Ascending aorta (tissue), 2 donors: ENCODE results near the gene OLFM2. TPM values are rescaled to one million over a fixed set of nuclear protein-coding genes. Genes with fewer than 3 reads are reported as not detected.
A peak's percentile ranks its signal among the peaks of the same experiment; 100 is the strongest.

Source experiments
- DNase-seq, 2 donors: peaks; one replicate each; pipeline ENCODE4 v3.0.0-alpha.2; 2019; ENCODE audit warnings: low spot score in 2 of 2
- H3K27ac ChIP-seq, 2 donors: fragments of 200-600 bp; sonication (generic); one replicate each; pipeline ENCODE4 v1.5.1; 2016 to 2017; ENCODE audit warnings: mild to moderate bottlenecking in 1 of 2
- H3K27me3 ChIP-seq: fragments of 200-600 bp; sonication (generic); one replicate; pipeline ENCODE4 v1.5.1; 2017
- H3K36me3 ChIP-seq, 2 donors: fragments of 200-600 bp; sonication (generic); one replicate each; pipeline ENCODE4 v1.5.1; 2016
- H3K4me1 ChIP-seq, 2 donors: fragments of 200-600 bp; sonication (generic); one replicate each; pipeline ENCODE4 v1.5.1; 2016 to 2017; ENCODE audit warnings: mild to moderate bottlenecking in 1 of 2
- H3K4me3 ChIP-seq, 2 donors: fragments of 200-600 bp; sonication (generic); one replicate each; pipeline ENCODE4 v1.5.1; 2016 to 2017; ENCODE audit warnings: mild to moderate bottlenecking in 1 of 2
- H3K9me3 ChIP-seq, 2 donors: fragments of 200-600 bp; sonication (generic); one replicate each; pipeline ENCODE4 v1.5.1; 2016
- intact Hi-C: fragments of 100-400 bp; cut with DNase I; formaldehyde crosslinking; loops from one replicate; pipeline ENCODE4 v1.15.1; 2023
- total RNA-seq: library from RNA; depleted of rRNA; stranded (reverse); fragments of >200 nt; gene quantifications from one replicate; pipeline ENCODE4 v1.1.0, GENCODE V29; 2016
- TF ChIP-seq, protein P1 (sequence below), 3 experiments: fragments of 200-600 bp in 2 of 3; fragments of 450-650 bp in 1 of 3; sonication (generic) in 2 of 3; IDR thresholded peaks; one replicate each; pipeline ENCODE4 v1.5.1; 2016 to 2019; ENCODE audit warnings: antibody characterized with exemption in 3 of 3, mild to moderate bottlenecking in 1 of 3, moderate library complexity in 1 of 3

Gene OLFM2
- total RNA-seq, 1 donor from 2014 or later = 0.96 TPM

DNA sequence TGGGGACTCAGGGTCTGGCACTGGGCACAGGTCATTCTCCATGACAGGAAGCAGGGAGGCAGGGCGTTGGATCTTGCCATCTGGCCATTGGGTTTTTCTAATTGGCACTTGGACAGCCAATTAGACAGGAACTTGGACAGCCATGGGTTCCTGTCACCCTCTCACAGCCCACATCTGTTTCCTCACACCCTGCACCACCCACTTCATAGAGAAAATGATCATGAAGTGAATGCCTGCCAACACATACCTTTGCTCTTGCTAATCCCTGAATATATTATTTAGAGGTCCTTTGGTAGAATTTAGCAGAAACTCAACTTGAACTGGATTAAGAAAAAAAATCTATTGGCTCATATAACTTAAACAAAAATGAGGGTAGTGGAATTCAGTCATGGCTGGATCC lies 4.9 kb upstream of the OLFM2 start:
- intact Hi-C loops = no loop called here
- no peak for DNase-seq
- Histone ChIP-seq H3K36me3 (no peaks in the 10 kb centered on the region), H3K27ac (no peak overlapping the region), H3K9me3 (peaks cover 0 to 8% of the 10 kb centered on the region in 2 donors), H3K27me3 (peaks cover 5% of the 10 kb centered on the region), H3K4me3 (no peak overlapping the region), H3K4me1 (peaks cover 6 to 13% of the 10 kb centered on the region in 2 donors)
- TF ChIP-seq, protein P1, sequence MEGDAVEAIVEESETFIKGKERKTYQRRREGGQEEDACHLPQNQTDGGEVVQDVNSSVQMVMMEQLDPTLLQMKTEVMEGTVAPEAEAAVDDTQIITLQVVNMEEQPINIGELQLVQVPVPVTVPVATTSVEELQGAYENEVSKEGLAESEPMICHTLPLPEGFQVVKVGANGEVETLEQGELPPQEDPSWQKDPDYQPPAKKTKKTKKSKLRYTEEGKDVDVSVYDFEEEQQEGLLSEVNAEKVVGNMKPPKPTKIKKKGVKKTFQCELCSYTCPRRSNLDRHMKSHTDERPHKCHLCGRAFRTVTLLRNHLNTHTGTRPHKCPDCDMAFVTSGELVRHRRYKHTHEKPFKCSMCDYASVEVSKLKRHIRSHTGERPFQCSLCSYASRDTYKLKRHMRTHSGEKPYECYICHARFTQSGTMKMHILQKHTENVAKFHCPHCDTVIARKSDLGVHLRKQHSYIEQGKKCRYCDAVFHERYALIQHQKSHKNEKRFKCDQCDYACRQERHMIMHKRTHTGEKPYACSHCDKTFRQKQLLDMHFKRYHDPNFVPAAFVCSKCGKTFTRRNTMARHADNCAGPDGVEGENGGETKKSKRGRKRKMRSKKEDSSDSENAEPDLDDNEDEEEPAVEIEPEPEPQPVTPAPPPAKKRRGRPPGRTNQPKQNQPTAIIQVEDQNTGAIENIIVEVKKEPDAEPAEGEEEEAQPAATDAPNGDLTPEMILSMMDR (IDR thresholded peaks at IDR 0.05) = no peak

DNA sequence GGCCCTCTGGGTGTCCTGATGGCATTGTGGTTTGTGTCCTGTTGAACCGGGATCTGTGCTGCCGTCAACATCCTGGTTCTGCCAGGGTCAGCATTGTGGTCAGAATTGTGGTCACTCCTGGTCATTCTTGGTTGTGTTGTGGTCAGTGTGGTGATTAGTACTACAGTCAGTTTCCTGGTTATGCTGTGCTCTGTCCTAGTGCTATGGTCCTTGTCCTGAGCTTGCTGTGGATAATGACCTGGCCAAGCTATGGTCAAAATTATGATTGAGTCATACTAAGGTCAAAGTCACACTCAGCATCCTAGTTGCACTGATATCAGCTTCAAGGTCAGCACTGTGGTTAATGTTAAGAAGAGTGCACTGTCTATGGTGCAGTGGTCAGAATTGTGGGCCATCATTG lies 4.5 kb upstream of the OLFM2 start:
- Histone ChIP-seq H3K27ac (no peak overlapping the region), H3K9me3 (peaks cover 0 to 8% of the 10 kb centered on the region in 2 donors)
- intact Hi-C loops = no loop called here

GRCh38 chr19:9939301-9939913 lies 3.1 kb upstream of the OLFM2 start:
- H3K4me1 ChIP-seq = peaks cover 2 to 6% of the 10 kb centered on the region in 2 donors
- H3K9me3 ChIP-seq = peaks cover 0 to 8% of the 10 kb centered on the region in 2 donors
- peaks cover 5% of the 10 kb centered on the region for H3K27me3 ChIP-seq
- H3K27ac ChIP-seq = no peak overlapping the region
- no peak overlapping the region for H3K4me3 ChIP-seq
- no peaks in the 10 kb centered on the region for H3K36me3 ChIP-seq
- TF ChIP-seq, protein P1 (IDR thresholded peaks at IDR 0.05) = no peak
- DNase-seq = no peak
- intact Hi-C loops = loop anchor here (10.0 kb wide), 1 partner anchor 165 kb away; the partner anchor contains the start of genes ANGPTL6 and PPAN

More for the DNA sequence above, 4.5 kb upstream of the OLFM2 start:
- Histone ChIP-seq H3K4me1 (peaks cover 2 to 12% of the 10 kb centered on the region in 2 donors), H3K36me3 (no peaks in the 10 kb centered on the region), H3K27me3 (peaks cover 5% of the 10 kb centered on the region), H3K4me3 (no peak overlapping the region)
- DNase-seq = no peak
- TF ChIP-seq, protein P1 (IDR thresholded peaks at IDR 0.05) = no peak

DNA sequence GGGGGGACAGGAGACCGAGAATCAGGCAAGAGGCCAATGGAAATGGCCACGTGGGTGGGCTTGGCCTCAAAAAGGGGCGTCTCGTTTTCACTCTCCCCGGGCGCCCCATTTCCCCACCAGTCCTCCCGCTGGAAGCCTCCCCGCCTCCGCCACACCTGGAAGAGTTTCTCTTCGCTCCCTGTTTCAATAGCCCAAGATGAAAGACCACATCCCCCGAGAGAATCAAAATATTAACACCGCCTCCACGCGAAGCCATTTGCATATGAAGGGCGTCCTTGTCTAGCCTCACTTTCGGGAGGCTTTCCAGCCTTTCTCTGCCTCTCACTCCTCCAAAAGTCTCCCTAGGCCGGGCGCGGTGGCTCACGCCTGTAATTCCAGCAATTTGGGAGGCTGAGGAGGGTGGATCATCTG lies 691 bp upstream of the OLFM2 start:
- TF ChIP-seq, protein P1 (IDR thresholded peaks at IDR 0.05) = no peak
- H3K4me1 ChIP-seq = peaks cover 2 to 6% of the 10 kb centered on the region in 2 donors
- peaks cover 0 to 3% of the 10 kb centered on the region in 2 donors for H3K9me3 ChIP-seq
- H3K27ac ChIP-seq = no peak overlapping the region
- H3K36me3 ChIP-seq = no peaks in the 10 kb centered on the region
- peaks cover 6% of the 10 kb centered on the region for H3K27me3 ChIP-seq
- intact Hi-C loops = loop anchor here (10.0 kb wide), 1 partner anchor 168 kb away; the partner anchor contains the start of genes ANGPTL6 and PPAN
- peak overlapping the region in 1 of 2 donors; percentile 34 for H3K4me3 ChIP-seq
- DNase-seq = no peak

DNA sequence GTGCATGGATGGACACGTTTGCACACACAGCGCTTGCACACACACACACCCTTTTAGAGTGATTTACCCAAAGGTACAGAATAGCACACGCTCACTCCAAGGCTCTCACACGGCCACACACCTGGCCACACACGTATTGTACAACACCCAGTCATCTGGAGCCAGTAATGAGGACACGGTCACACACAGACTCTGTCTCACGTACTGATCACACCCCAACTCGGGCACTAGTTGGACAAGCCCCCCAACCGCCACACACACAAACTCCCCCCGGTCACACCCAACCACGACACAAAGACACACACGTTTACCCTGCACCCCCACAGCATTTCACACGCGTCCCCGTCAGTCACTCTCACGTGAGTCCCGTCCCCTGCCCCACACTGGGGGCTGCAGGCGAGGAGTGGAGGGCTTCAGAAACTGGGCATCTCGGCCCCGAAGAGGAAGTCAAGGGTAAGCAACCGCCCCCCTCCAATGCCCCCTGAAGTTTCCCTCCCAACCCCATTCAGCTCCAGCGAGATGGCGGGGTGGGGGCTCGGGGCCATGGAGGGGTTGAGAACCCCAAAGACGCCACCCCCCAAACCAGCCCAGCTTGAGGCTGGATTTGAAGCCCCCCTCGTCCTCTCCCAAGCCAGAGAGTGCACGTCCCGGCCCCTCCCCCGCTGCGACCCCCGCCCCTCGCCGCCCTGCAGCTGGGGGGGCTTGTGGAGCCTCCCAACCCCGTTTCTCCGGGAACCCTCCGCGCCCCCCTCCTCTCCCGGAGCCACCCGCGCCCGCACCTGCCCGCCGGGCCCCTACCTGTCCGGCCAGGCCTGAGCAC lies 599 bp downstream of the OLFM2 start:
- Histone ChIP-seq H3K9me3 (no peaks in the 10 kb centered on the region), H3K36me3 (no peaks in the 10 kb centered on the region), H3K27ac (no peak overlapping the region), H3K27me3 (peaks cover 9% of the 10 kb centered on the region), H3K4me3 (peak overlapping the region; percentile 34 to 54), H3K4me1 (peaks cover 2 to 11% of the 10 kb centered on the region in 2 donors)
- TF ChIP-seq, protein P1 (IDR thresholded peaks at IDR 0.05) = no peak
- intact Hi-C loops = loop anchor here (10.0 kb wide), 1 partner anchor 169 kb away; the partner anchor contains the start of genes ANGPTL6 and PPAN
- no peak for DNase-seq
